ENCODE measurements around the gene WDR81.

- TF ChIP-seq CTCF (IDR thresholded peaks at IDR 0.05; ENCODE audit: low read length): no peak
- TF ChIP-seq EZH2 (IDR thresholded peaks at IDR 0.05; ENCODE audit: borderline replicate concordance, low read length): no peak
Observed at GRCh38 chr17:1766382-1767135, 42.1 kb downstream of the WDR81 start.

All from OCI-LY1 (cell line).